GM12874 (cell line): ENCODE results near the gene CASZ1.

Experiments used
- CTCF ChIP-seq: IDR thresholded peaks from 2 replicates; pipeline ENCODE4 v1.5.1; 2011; ENCODE audit warnings: low read depth, mild to moderate bottlenecking, control low read depth, low read length, moderate library complexity; ENCODE audit not compliant: insufficient read depth

CASZ1 gene

GRCh38 chr1:10701145-10701544, 95.3 kb downstream of the CASZ1 start:
- no peak for TF ChIP-seq CTCF

GRCh38 chr1:10699470-10699835, 97.0 kb downstream of the CASZ1 start:
- no peak for TF ChIP-seq CTCF

GRCh38 chr1:10698726-10699469, 97.5 kb downstream of the CASZ1 start:
- TF ChIP-seq CTCF, result no peak

- TF ChIP-seq CTCF, result no peak
These were observed 98.8 kb downstream of the CASZ1 start for GRCh38 chr1:10697621-10698160.

GRCh38 chr1:10696977-10697376, 99.5 kb downstream of the CASZ1 start:
- no peak for TF ChIP-seq CTCF

- no peak for TF ChIP-seq CTCF
These were observed 101.5 kb downstream of the CASZ1 start for GRCh38 chr1:10694633-10695627.

- TF ChIP-seq CTCF, result no peak
These were observed 102.2 kb downstream of the CASZ1 start for GRCh38 chr1:10694274-10694632.
